ENCODE results near the gene NECTIN3. TPM values are rescaled to one million over a fixed set of nuclear protein-coding genes. Genes with fewer than 3 reads are reported as not detected.

The NECTIN3 gene
- total RNA-seq, 6 donors from 2014 or later, result 6.3 to 31.6 (median 22.1) TPM

- Histone ChIP-seq H3K27ac (no peak overlapping the region), H3K36me3 (no peaks in the 10 kb centered on the region), H3K4me1 (no peaks in the 10 kb centered on the region), H3K27me3 (no peaks in the 10 kb centered on the region), H3K9me3 (no peaks in the 10 kb centered on the region), H3K4me3 (no peak overlapping the region)
- no peak for ATAC-seq (ENCODE audit: low FRiP score in 2 of 2)
- TF ChIP-seq POLR2A (IDR thresholded peaks at IDR 0.05) (no peak), CTCF (IDR thresholded peaks at IDR 0.05) (no peak), EP300 (IDR thresholded peaks at IDR 0.05) (no peak), POLR2AphosphoS5 (IDR thresholded peaks at IDR 0.05) (no peak)
- no peak for DNase-seq
Observed at GRCh38 chr3:111047042-111047441, 24.6 kb upstream of the NECTIN3 start.

GRCh38 chr3:111047812-111048435 lies 23.7 kb upstream of the NECTIN3 start:
- Histone ChIP-seq H3K27ac (no peak overlapping the region), H3K27me3 (no peaks in the 10 kb centered on the region), H3K36me3 (no peaks in the 10 kb centered on the region), H3K4me1 (no peaks in the 10 kb centered on the region), H3K9me3 (no peaks in the 10 kb centered on the region), H3K4me3 (no peak overlapping the region)
- DNase-seq (no peak), ATAC-seq (ENCODE audit: low FRiP score in 2 of 2) (no peak)
- no peak for TF ChIP-seq POLR2AphosphoS5 (IDR thresholded peaks at IDR 0.05)
- no peak for TF ChIP-seq EP300 (IDR thresholded peaks at IDR 0.05)
- TF ChIP-seq POLR2A (IDR thresholded peaks at IDR 0.05), result no peak
- no peak for TF ChIP-seq CTCF (IDR thresholded peaks at IDR 0.05)
- 90 to 93% methylated on average over 1 of the region's 1 CpG for WGBS, 2 donors

GRCh38 chr3:111051354-111051753 lies 20.3 kb upstream of the NECTIN3 start:
- H3K36me3 ChIP-seq, result no peaks in the 10 kb centered on the region
- H3K9me3 ChIP-seq, result no peaks in the 10 kb centered on the region
- TF ChIP-seq POLR2A (IDR thresholded peaks at IDR 0.05) (no peak), POLR2AphosphoS5 (IDR thresholded peaks at IDR 0.05) (no peak), CTCF (IDR thresholded peaks at IDR 0.05) (no peak), EP300 (IDR thresholded peaks at IDR 0.05) (no peak)
- no peak overlapping the region for H3K4me3 ChIP-seq
- no peaks in the 10 kb centered on the region for H3K27me3 ChIP-seq
- ATAC-seq (ENCODE audit: low FRiP score in 2 of 2), result no peak
- H3K4me1 ChIP-seq, result no peaks in the 10 kb centered on the region
- DNase-seq, result no peak
- no peak overlapping the region for H3K27ac ChIP-seq

GRCh38 chr3:111068574-111068973 lies 3.0 kb upstream of the NECTIN3 start:
- TF ChIP-seq POLR2AphosphoS5 (IDR thresholded peaks at IDR 0.05) (no peak), POLR2A (IDR thresholded peaks at IDR 0.05) (no peak), CTCF (IDR thresholded peaks at IDR 0.05) (no peak), EP300 (IDR thresholded peaks at IDR 0.05) (no peak)
- ATAC-seq (ENCODE audit: low FRiP score in 2 of 2) (no peak), DNase-seq (no peak)
- no peaks in the 10 kb centered on the region for H3K9me3 ChIP-seq
- peaks cover 0 to 7% (median 0%) of the 10 kb centered on the region in 4 donors for H3K27me3 ChIP-seq
- no peaks in the 10 kb centered on the region for H3K36me3 ChIP-seq
- H3K4me1 ChIP-seq, result peaks cover 5 to 15% (median 7%) of the 10 kb centered on the region in 4 donors
- H3K27ac ChIP-seq, result no peak overlapping the region
- no peak overlapping the region for H3K4me3 ChIP-seq
- 76 to 80% methylated on average over 1 of the region's 1 CpG for WGBS, 2 donors

Data from upper lobe of left lung (tissue), 6 donors.